ENCODE data around the gene AKAP1.

The AKAP1 gene

GRCh38 chr17:57124053-57124452 is 39.0 kb downstream of the AKAP1 start:
- Mint-ChIP-seq H3K27ac (no peak overlapping the region), H3K36me3 (peaks cover 45% of the 10 kb centered on the region), H3K4me1 (peaks cover 6% of the 10 kb centered on the region), H3K9me3 (no peaks in the 10 kb centered on the region), H3K4me3 (no peak overlapping the region)
- no peak for DNase-seq (ENCODE audit: low spot score in 2 of 2)
- ATAC-seq, result no peak

DNA sequence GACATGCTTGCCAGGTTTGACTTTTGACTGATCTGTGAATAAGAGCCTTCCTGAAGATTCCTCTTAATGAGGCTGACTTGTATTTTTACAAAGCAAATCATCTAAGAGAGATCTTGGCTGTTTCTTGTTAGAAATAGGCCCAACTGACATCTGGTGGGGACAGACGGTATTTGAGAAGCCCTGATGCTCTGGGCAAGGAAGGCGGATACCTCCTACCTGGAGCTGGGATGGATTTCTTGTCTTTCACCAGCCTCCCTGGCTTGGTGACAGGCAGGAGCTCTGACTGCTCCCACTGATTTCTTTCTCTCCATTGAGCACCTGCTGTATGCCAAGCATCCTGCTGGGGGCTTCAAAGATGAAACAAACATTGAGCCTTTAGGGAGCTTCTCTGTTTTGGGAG is 40.4 kb downstream of the AKAP1 start:
- no peak overlapping the region for H3K4me3 Mint-ChIP-seq
- no peaks in the 10 kb centered on the region for H3K9me3 Mint-ChIP-seq
- H3K27ac Mint-ChIP-seq, result peak overlapping the region; percentile 9
- DNase-seq (ENCODE audit: low spot score in 2 of 2) (no peak), ATAC-seq (no peak)
- peaks cover 6% of the 10 kb centered on the region for H3K4me1 Mint-ChIP-seq
- peaks cover 32% of the 10 kb centered on the region for H3K36me3 Mint-ChIP-seq

DNA sequence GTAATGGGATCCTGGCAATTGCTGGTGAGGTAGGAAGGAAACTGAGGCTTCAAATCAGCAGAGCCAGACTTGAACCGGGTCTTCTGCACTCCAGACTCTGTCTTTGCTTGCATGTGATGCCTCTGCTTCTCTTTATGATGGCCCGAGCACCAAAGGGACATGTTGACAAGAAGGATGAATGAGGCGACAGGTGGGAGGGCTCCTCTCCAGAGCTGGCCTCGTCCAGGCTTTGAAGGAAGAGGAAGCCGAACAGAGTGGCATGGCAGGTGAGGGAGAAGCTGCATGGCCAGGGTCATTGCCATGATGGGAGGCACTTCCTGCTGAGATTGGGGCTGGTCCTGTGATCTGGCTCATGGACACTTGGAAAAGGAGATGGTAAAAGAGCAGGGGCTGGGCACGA is 40.8 kb downstream of the AKAP1 start:
- DNase-seq (ENCODE audit: low spot score in 2 of 2) (no peak), ATAC-seq (no peak)
- Mint-ChIP-seq H3K4me1 (peaks cover 6% of the 10 kb centered on the region), H3K4me3 (no peak overlapping the region), H3K36me3 (peaks cover 27% of the 10 kb centered on the region), H3K9me3 (no peaks in the 10 kb centered on the region), H3K27ac (peak overlapping the region; percentile 9)

- Mint-ChIP-seq H3K4me1 (peaks cover 3% of the 10 kb centered on the region), H3K4me3 (no peak overlapping the region), H3K9me3 (no peaks in the 10 kb centered on the region), H3K36me3 (no peaks in the 10 kb centered on the region), H3K27ac (no peak overlapping the region)
- DNase-seq (ENCODE audit: low spot score in 2 of 2), result peak; percentile 71 to 86
- peak; percentile 91 for ATAC-seq
Measured at GRCh38 chr17:57130708-57131461, 45.8 kb downstream of the AKAP1 start.

GRCh38 chr17:57132663-57133062 is 47.6 kb downstream of the AKAP1 start:
- H3K9me3 Mint-ChIP-seq, result no peaks in the 10 kb centered on the region
- no peaks in the 10 kb centered on the region for H3K36me3 Mint-ChIP-seq
- H3K4me3 Mint-ChIP-seq, result no peak overlapping the region
- H3K27ac Mint-ChIP-seq, result no peak overlapping the region
- no peak for DNase-seq (ENCODE audit: low spot score in 2 of 2)
- no peaks in the 10 kb centered on the region for H3K4me1 Mint-ChIP-seq
- ATAC-seq, result no peak

- Mint-ChIP-seq H3K4me3 (no peak overlapping the region), H3K27ac (no peak overlapping the region), H3K9me3 (no peaks in the 10 kb centered on the region), H3K4me1 (no peaks in the 10 kb centered on the region), H3K36me3 (no peaks in the 10 kb centered on the region)
- DNase-seq (ENCODE audit: low spot score in 2 of 2) (no peak), ATAC-seq (no peak)
Measured at GRCh38 chr17:57133486-57133885, 48.4 kb downstream of the AKAP1 start.

DNA sequence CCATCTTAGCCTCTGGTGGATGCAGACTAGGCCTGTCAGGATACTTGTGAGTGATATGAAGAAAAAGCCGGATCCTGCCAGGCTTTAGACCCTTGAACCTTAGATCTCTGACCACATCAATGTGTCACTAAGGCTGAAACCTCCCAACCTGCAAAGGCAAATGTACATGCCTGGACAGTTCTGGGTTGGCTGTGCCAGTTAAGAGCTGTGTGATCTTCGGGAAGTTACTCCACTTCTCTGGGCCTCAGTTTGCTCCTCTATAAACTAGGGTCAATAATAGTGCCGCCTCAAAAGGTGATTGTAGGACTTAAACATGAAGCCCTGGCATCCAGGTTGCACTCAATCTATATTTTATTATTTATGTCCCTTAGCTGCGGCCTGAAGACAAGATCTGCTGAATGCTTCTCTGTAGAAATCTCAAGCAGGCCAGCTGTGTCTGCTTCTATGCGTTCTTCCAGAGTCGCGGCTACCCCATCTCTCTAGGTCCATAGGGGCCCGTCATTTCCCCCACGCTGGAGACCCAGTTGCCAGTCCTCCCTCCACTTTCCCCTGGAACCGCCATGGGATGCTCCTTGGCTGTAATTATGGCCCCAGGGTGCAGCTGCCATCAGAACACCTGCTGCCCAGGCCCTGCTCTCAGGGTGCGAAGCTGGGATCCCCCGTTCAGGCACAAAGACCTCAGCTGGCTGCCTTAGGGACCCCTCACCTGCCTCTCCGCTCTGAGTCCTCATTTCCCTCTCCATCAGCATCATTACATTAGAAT is 50.2 kb downstream of the AKAP1 start:
- H3K27ac Mint-ChIP-seq, result no peak overlapping the region
- no peak overlapping the region for H3K4me3 Mint-ChIP-seq
- DNase-seq (ENCODE audit: low spot score in 2 of 2), result no peak
- H3K4me1 Mint-ChIP-seq, result no peaks in the 10 kb centered on the region
- ATAC-seq, result no peak
- no peaks in the 10 kb centered on the region for H3K9me3 Mint-ChIP-seq
- no peaks in the 10 kb centered on the region for H3K36me3 Mint-ChIP-seq

GRCh38 chr17:57135789-57136291 is 50.8 kb downstream of the AKAP1 start:
- ATAC-seq, result no peak
- no peaks in the 10 kb centered on the region for H3K4me1 Mint-ChIP-seq
- no peaks in the 10 kb centered on the region for H3K36me3 Mint-ChIP-seq
- H3K4me3 Mint-ChIP-seq, result no peak overlapping the region
- no peak overlapping the region for H3K27ac Mint-ChIP-seq
- no peak for DNase-seq (ENCODE audit: low spot score in 2 of 2)
- H3K9me3 Mint-ChIP-seq, result no peaks in the 10 kb centered on the region

DNA sequence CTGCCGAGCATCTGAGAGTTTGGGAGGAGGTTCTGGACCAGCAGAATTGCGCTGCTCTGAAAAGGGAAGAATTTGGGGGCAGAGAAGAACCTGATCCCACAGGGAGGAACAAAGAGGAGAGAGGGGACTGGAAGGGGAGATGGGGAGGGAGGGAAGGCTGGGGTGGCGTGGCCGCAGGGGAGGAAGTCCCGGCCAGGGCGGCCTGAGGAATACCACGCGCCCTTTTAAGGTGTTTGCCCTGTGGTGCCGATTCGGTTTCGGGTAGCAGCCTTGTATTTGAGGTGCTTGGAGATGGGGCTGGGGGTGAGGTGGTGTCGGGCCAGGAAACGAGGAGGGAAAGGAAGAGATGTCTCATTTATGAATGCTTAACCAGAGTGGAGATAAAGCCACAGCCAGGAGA is 51.3 kb downstream of the AKAP1 start:
- Mint-ChIP-seq H3K36me3 (no peaks in the 10 kb centered on the region), H3K4me3 (no peak overlapping the region), H3K27ac (no peak overlapping the region), H3K4me1 (no peaks in the 10 kb centered on the region), H3K9me3 (no peaks in the 10 kb centered on the region)
- ATAC-seq (no peak), DNase-seq (ENCODE audit: low spot score in 2 of 2) (no peak)

- no peak for DNase-seq (ENCODE audit: low spot score in 2 of 2)
- no peak overlapping the region for H3K4me3 Mint-ChIP-seq
- peak; percentile 32 for ATAC-seq
- no peak overlapping the region for H3K27ac Mint-ChIP-seq
- H3K36me3 Mint-ChIP-seq, result no peaks in the 10 kb centered on the region
- H3K4me1 Mint-ChIP-seq, result no peaks in the 10 kb centered on the region
- no peaks in the 10 kb centered on the region for H3K9me3 Mint-ChIP-seq
Measured at GRCh38 chr17:57138030-57138911, 53.2 kb downstream of the AKAP1 start.

DNA sequence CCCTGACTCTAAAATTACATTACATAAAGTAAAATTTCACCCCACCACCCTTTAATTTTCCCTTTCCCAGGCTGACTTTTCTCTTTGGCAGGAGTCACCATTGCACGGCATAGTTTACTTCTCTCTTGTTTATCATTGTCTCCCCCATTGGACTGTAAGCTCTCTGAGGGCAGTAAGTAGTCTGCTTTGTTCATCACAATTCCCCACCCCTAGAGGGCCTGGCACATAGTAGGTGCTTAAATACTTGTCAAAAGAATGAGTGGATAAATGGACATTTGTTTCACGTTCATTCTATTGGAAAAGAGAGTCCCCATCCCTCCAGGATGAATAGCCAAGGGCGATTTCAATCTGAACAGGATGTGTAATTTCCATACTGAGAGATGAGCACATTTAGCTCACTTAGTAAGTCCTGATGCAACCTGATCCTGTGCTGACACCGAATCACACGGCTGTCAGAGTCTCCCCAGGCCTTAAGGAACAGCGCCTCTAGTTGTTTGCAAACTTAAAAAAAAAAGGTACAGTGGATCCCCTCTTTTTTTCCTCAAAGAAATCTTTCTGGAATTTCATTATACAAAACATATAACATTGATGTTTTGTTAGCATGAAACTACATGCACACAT is 54.0 kb downstream of the AKAP1 start:
- Mint-ChIP-seq H3K27ac (no peak overlapping the region), H3K4me3 (no peak overlapping the region), H3K36me3 (no peaks in the 10 kb centered on the region), H3K4me1 (no peaks in the 10 kb centered on the region), H3K9me3 (no peaks in the 10 kb centered on the region)
- DNase-seq (ENCODE audit: low spot score in 2 of 2) (no peak), ATAC-seq (no peak)

GRCh38 chr17:57140316-57140715 is 55.3 kb downstream of the AKAP1 start:
- ATAC-seq (no peak), DNase-seq (ENCODE audit: low spot score in 2 of 2) (no peak)
- Mint-ChIP-seq H3K27ac (no peak overlapping the region), H3K9me3 (no peaks in the 10 kb centered on the region), H3K4me1 (no peaks in the 10 kb centered on the region), H3K4me3 (no peak overlapping the region), H3K36me3 (no peaks in the 10 kb centered on the region)

DNA sequence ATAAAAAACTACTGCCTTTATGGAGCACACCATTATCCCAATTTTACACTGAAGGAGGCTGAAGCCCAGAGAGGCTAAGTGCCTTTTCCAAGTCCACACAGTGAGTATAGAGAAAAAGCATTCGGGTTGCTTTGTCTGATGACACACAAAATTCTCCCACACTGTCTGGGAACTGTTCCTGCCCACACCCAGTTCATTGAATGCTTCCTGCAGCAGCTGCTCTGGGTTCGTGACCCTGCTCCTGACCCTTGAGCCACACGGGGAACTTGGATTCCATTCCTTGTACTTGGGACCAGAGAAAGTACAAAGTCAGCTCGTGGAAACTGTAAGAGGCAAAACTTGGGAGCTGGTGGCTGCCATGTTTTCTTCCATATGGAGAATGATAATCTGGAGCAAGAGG is 57.9 kb downstream of the AKAP1 start:
- H3K36me3 Mint-ChIP-seq, result no peaks in the 10 kb centered on the region
- H3K4me3 Mint-ChIP-seq, result no peak overlapping the region
- no peaks in the 10 kb centered on the region for H3K9me3 Mint-ChIP-seq
- DNase-seq (ENCODE audit: low spot score in 2 of 2) (no peak), ATAC-seq (no peak)
- no peak overlapping the region for H3K27ac Mint-ChIP-seq
- H3K4me1 Mint-ChIP-seq, result no peaks in the 10 kb centered on the region

DNA sequence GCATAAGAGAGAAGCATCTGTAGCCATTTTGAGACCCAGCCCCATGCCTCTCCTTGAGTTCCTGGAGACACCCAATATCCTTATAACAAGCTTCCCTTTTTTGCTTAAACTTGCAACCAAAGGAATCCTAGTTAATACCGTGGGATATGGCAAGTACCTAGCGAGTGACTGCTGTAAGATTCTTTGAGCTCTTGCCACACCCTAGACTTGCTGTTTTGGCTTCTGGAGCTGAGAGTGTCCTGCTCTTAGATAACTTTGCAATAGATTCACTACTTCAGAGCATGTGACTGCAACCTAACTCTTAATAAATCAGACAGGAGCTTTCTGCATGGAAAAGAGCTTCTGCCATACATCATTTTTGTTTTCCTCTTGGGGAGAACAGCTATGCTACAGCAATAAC is 58.3 kb downstream of the AKAP1 start:
- ATAC-seq, result no peak
- H3K4me1 Mint-ChIP-seq, result no peaks in the 10 kb centered on the region
- no peaks in the 10 kb centered on the region for H3K36me3 Mint-ChIP-seq
- no peaks in the 10 kb centered on the region for H3K9me3 Mint-ChIP-seq
- no peak for DNase-seq (ENCODE audit: low spot score in 2 of 2)
- no peak overlapping the region for H3K27ac Mint-ChIP-seq
- H3K4me3 Mint-ChIP-seq, result no peak overlapping the region

GRCh38 chr17:57143919-57144318 is 58.9 kb downstream of the AKAP1 start:
- no peaks in the 10 kb centered on the region for H3K36me3 Mint-ChIP-seq
- no peaks in the 10 kb centered on the region for H3K4me1 Mint-ChIP-seq
- no peak overlapping the region for H3K27ac Mint-ChIP-seq
- H3K9me3 Mint-ChIP-seq, result no peaks in the 10 kb centered on the region
- DNase-seq (ENCODE audit: low spot score in 2 of 2), result no peak
- no peak for ATAC-seq
- H3K4me3 Mint-ChIP-seq, result no peak overlapping the region

All from stimulated activated effector memory CD8-positive, alpha-beta T cell treated with anti-CD3 and anti-CD28 coated beads, Interleukin-12 subunit alpha, Interleukin-12 subunit beta, amount 100 ng/mL, for 72 hours (primary cell).